ENCODE data around the gene ELOVL5.

GRCh38 chr6:53282741-53283140 is 66.0 kb downstream of the ELOVL5 start:
- no peak for TF ChIP-seq CTCF (conservative IDR thresholded peaks at IDR 0.05)
- TF ChIP-seq ZFX (IDR thresholded peaks at IDR 0.05): no peak

Data from C4-2B (cell line).